ENCODE results near the gene FGF9. TPM values are rescaled to one million over a fixed set of nuclear protein-coding genes. Genes with fewer than 3 reads are reported as not detected.

The FGF9 gene
- total RNA-seq, 1 experiment from 2014 or later: 0.35 TPM

DNA sequence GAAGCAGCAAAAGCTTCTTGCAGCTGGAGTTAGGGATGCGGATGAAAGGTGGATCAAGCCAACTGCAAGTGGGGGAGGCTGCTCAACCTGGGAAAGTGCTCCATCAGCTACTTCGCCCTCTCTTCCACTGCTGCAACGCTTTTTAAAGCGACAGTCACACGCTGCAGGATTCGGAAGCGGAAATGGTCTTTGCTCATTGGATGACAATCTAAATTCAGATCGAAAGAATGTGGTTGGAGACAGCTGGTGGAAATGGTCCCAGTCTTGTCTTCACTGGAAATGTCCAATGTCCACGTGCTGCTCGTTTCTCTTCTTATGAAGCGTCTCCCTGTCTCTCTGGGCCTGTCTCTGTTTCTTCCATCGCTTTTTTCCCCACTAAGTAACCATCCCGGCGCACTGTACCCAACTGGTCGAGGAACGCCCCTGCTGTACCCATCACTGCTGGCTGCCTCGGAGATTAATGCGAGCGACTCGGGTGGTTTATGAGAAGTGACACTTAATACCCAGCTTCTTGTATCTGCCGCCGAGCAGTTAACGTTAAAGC is 2.1 kb upstream of the FGF9 start:
- TF ChIP-seq CTCF (IDR thresholded peaks at IDR 0.05; ENCODE audit: unreplicated experiment): no peak
- intact Hi-C loops (cut with micrococcal nuclease): no loop called here
- no peak overlapping the region for H3K27ac Mint-ChIP-seq (ENCODE audit: low read depth, unreplicated experiment)
- no peaks in the 10 kb centered on the region for H3K9me3 Mint-ChIP-seq (ENCODE audit: unreplicated experiment)
- ChIA-PET CTCF (interaction anchor here (0.8 to 1.3 kb wide), 2 partner anchors 11 to 30 kb away, joined by 4 to 8 read pairs; no protein-coding TSS in a partner anchor), POLR2A (interaction anchor here (0.6 to 4.8 kb wide), 4 partner anchors 27 to 240 kb away, joined by 3 to 17 read pairs (median 5); no protein-coding TSS in a partner anchor)
- no peaks in the 10 kb centered on the region for H3K4me1 Mint-ChIP-seq (ENCODE audit: insufficient read depth, unreplicated experiment)
- no TSS peak for BruUV-seq (replicated peaks)
- no peaks in the 10 kb centered on the region for H3K36me3 Mint-ChIP-seq (ENCODE audit: insufficient read depth, unreplicated experiment)
- DNase-seq (ENCODE audit: unreplicated experiment): no peak
- peak overlapping the region; percentile 49 for H3K4me3 Mint-ChIP-seq (ENCODE audit: unreplicated experiment)
- H3K27me3 Mint-ChIP-seq (ENCODE audit: insufficient read depth, unreplicated experiment): no peaks in the 10 kb centered on the region

GRCh38 chr13:21670006-21670882 is 629 bp upstream of the FGF9 start:
- no TSS peak for BruUV-seq (replicated peaks)
- TF ChIP-seq CTCF (IDR thresholded peaks at IDR 0.05; ENCODE audit: unreplicated experiment): no peak
- no peaks in the 10 kb centered on the region for H3K9me3 Mint-ChIP-seq (ENCODE audit: unreplicated experiment)
- ChIA-PET POLR2A (interaction anchor here (0.5 to 4.8 kb wide), 10 partner anchors 11 to 1091 kb away, joined by 3 to 17 read pairs (median 4); partner anchors contain the start of gene MICU2), CTCF (interaction anchor here (0.6 to 2.0 kb wide), 5 partner anchors 22 to 1417 kb away, joined by 3 to 12 read pairs (median 3); no protein-coding TSS in a partner anchor)
- no peaks in the 10 kb centered on the region for H3K4me1 Mint-ChIP-seq (ENCODE audit: insufficient read depth, unreplicated experiment)
- no peaks in the 10 kb centered on the region for H3K36me3 Mint-ChIP-seq (ENCODE audit: insufficient read depth, unreplicated experiment)
- H3K4me3 Mint-ChIP-seq (ENCODE audit: unreplicated experiment): peak overlapping the region; percentile 88
- no peaks in the 10 kb centered on the region for H3K27me3 Mint-ChIP-seq (ENCODE audit: insufficient read depth, unreplicated experiment)
- intact Hi-C loops (cut with micrococcal nuclease): loop anchor here (2.0 kb wide), 1 partner anchor 31 kb away; no protein-coding TSS in a partner anchor
- no peak overlapping the region for H3K27ac Mint-ChIP-seq (ENCODE audit: low read depth, unreplicated experiment)
- DNase-seq (ENCODE audit: unreplicated experiment): peak; percentile 51

DNA sequence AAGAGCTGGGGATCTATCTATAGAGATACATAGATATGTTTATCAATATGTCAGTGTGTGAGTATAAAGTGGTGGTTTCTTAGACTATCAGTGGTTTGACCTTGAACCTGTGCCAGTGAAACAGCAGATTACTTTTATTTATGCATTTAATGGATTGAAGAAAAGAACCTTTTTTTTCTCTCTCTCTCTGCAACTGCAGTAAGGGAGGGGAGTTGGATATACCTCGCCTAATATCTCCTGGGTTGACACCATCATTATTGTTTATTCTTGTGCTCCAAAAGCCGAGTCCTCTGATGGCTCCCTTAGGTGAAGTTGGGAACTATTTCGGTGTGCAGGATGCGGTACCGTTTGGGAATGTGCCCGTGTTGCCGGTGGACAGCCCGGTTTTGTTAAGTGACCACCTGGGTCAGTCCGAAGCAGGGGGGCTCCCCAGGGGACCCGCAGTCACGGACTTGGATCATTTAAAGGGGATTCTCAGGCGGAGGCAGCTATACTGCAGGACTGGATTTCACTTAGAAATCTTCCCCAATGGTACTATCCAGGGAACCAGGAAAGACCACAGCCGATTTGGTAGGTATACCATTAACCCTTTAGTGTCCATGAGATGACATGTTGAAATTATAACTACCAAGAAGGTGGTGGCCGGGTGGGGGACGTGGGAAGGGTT is 880 bp downstream of the FGF9 start:
- Mint-ChIP-seq H3K9me3 (ENCODE audit: unreplicated experiment) (no peaks in the 10 kb centered on the region), H3K36me3 (ENCODE audit: insufficient read depth, unreplicated experiment) (no peaks in the 10 kb centered on the region), H3K4me1 (ENCODE audit: insufficient read depth, unreplicated experiment) (no peaks in the 10 kb centered on the region), H3K27me3 (ENCODE audit: insufficient read depth, unreplicated experiment) (peaks cover 10% of the 10 kb centered on the region), H3K27ac (ENCODE audit: low read depth, unreplicated experiment) (no peak overlapping the region), H3K4me3 (ENCODE audit: unreplicated experiment) (peak overlapping the region; percentile 88)
- intact Hi-C loops (cut with micrococcal nuclease): loop anchor here (2.0 kb wide), 1 partner anchor 33 kb away; no protein-coding TSS in a partner anchor
- DNase-seq (ENCODE audit: unreplicated experiment): no peak
- POLR2A ChIA-PET: interaction anchor here (0.6 to 4.8 kb wide), 8 partner anchors 9 to 373 kb away, joined by 3 to 17 read pairs (median 4); partner anchors contain the start of gene MICU2
- no peak for TF ChIP-seq CTCF (IDR thresholded peaks at IDR 0.05; ENCODE audit: unreplicated experiment)
- no TSS peak for BruUV-seq (replicated peaks)
- CTCF ChIA-PET: interaction anchor here (0.7 to 2.0 kb wide), 3 partner anchors 32 to 462 kb away, joined by 3 to 12 read pairs (median 4); no protein-coding TSS in a partner anchor
